Measurements from ENCODE around the gene DMD. TPM values are rescaled to one million over a fixed set of nuclear protein-coding genes. Genes with fewer than 3 reads are reported as not detected.

Gene DMD
- total RNA-seq, 6 experiments from 2014 or later: 18.7 to 43.4 (median 32.9) TPM

DNA sequence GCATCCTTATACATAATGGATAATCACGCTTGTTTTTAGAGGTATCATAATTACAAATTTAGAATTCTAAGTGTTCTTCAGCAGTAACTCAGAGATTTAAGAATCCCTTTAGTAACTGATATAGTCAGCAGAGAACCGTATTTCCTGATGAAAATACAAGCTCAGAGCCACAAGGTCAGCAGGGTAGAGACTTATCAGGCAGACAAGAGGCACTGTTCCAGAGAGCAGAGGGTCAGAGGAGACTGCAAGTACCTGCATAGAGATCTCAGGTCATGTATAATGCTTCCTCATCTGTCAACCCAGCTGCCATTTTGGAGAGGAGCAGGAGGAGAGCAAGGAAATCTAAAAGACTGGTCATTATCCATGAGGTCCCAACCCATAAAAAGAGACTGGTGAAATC is 1352.4 kb downstream of the DMD start:
- H3K4me1 ChIP-seq: peaks cover 0 to 9% (median 0%) of the 10 kb centered on the region in 4 donors
- H3K27ac ChIP-seq: no peak overlapping the region
- WGBS (ENCODE audit: insufficient coverage, low coverage, low lambda C conversion rate, missing lambda C conversion rate): 27% methylated on average over 2 of the region's 2 CpGs
- peak in 1 of 3 donors; percentile 44 for DNase-seq
- TF ChIP-seq, protein P1, sequence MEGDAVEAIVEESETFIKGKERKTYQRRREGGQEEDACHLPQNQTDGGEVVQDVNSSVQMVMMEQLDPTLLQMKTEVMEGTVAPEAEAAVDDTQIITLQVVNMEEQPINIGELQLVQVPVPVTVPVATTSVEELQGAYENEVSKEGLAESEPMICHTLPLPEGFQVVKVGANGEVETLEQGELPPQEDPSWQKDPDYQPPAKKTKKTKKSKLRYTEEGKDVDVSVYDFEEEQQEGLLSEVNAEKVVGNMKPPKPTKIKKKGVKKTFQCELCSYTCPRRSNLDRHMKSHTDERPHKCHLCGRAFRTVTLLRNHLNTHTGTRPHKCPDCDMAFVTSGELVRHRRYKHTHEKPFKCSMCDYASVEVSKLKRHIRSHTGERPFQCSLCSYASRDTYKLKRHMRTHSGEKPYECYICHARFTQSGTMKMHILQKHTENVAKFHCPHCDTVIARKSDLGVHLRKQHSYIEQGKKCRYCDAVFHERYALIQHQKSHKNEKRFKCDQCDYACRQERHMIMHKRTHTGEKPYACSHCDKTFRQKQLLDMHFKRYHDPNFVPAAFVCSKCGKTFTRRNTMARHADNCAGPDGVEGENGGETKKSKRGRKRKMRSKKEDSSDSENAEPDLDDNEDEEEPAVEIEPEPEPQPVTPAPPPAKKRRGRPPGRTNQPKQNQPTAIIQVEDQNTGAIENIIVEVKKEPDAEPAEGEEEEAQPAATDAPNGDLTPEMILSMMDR (IDR thresholded peaks at IDR 0.05): no peak
- no peak for TF ChIP-seq POLR2A (IDR thresholded peaks at IDR 0.05)
- ATAC-seq: peak; percentile 50 to 80 (median 61)
- H3K9me3 ChIP-seq: no peaks in the 10 kb centered on the region
- H3K36me3 ChIP-seq: no peaks in the 10 kb centered on the region
- H3K4me3 ChIP-seq: no peak overlapping the region
- no peaks in the 10 kb centered on the region for H3K27me3 ChIP-seq
- intact Hi-C loops (cut with DNase I): no loop called here

DNA sequence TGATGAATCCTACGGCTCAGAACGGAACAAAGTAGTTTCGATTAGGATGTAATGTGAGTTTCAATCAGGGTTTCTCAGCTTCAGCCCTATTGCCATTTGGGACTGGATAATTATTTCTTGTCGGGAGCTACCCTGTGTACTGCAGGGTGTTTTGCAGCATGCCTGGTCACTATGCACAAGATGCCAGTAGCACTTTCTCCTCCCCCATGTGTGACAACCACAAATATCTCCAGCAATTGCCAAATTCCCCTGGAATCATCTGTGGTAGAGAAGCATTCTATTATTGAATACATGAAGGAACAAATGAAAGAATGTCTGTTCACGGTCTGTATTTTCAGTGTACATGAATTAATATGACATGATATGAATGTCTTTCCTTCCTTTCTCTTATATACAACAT is 1356.6 kb downstream of the DMD start:
- peaks cover 0 to under 1% (median 0%) of the 10 kb centered on the region in 4 donors for H3K4me1 ChIP-seq
- no peak overlapping the region for H3K27ac ChIP-seq
- intact Hi-C loops (cut with DNase I): no loop called here
- ATAC-seq (no peak), DNase-seq (no peak)
- no peaks in the 10 kb centered on the region for H3K36me3 ChIP-seq
- no peaks in the 10 kb centered on the region for H3K9me3 ChIP-seq
- no peak overlapping the region for H3K4me3 ChIP-seq
- TF ChIP-seq, protein P1 (IDR thresholded peaks at IDR 0.05): no peak
- TF ChIP-seq POLR2A (IDR thresholded peaks at IDR 0.05): no peak
- 74% methylated on average over 5 of the region's 5 CpGs for WGBS (ENCODE audit: insufficient coverage, low coverage, low lambda C conversion rate, missing lambda C conversion rate)
- no peaks in the 10 kb centered on the region for H3K27me3 ChIP-seq

DNA sequence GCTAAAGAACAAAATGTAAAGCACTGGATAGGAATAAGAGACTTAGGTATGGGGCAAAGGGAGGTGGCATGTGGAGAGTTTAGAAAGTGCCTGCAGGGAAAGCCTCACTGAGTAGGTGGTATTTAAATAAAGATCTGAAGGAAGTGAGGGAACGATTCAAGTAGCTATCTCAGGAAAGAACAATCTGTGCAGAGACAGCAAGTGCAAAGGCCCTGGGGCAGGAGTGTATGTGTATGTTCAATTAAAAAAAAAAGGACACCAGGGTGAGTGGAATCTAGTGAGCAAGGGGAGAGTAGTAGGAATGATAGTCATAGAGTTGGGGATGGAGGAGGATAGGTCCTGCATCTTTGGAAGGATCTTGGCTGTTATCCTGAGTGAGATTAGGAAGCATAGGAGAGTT is 1359.6 kb downstream of the DMD start:
- Histone ChIP-seq H3K4me3 (no peak overlapping the region), H3K9me3 (no peaks in the 10 kb centered on the region), H3K27me3 (no peaks in the 10 kb centered on the region), H3K36me3 (no peaks in the 10 kb centered on the region), H3K4me1 (no peaks in the 10 kb centered on the region), H3K27ac (no peak overlapping the region)
- intact Hi-C loops (cut with DNase I): no loop called here
- DNase-seq (no peak), ATAC-seq (no peak)
- TF ChIP-seq, protein P1 (IDR thresholded peaks at IDR 0.05): no peak
- no peak for TF ChIP-seq POLR2A (IDR thresholded peaks at IDR 0.05)
- 25% methylated on average over 1 of the region's 1 CpG for WGBS (ENCODE audit: insufficient coverage, low coverage, low lambda C conversion rate, missing lambda C conversion rate)

DNA sequence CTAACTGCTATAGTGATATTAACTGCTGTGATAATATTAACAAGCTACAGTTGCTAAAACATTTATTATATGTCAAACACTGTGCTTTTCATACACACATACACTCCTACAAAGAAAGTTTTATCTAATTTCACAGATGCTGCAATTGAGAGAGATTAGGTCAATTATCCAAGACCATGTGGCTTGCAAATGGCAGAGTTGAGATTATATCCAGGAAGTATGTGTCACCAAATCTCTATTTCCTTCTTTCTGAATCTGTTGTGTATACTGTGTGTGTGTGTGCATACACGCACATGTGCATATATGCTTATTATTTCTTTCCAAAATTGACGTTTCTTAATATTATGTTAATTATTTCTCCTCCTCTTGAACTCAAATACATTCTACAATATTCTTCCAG is 1363.6 kb downstream of the DMD start:
- no peak overlapping the region for H3K4me3 ChIP-seq
- ATAC-seq: no peak
- H3K9me3 ChIP-seq: no peaks in the 10 kb centered on the region
- 20% methylated on average over 2 of the region's 2 CpGs for WGBS (ENCODE audit: insufficient coverage, low coverage, low lambda C conversion rate, missing lambda C conversion rate)
- no peak overlapping the region for H3K27ac ChIP-seq
- intact Hi-C loops (cut with DNase I): no loop called here
- no peaks in the 10 kb centered on the region for H3K27me3 ChIP-seq
- no peak for DNase-seq
- TF ChIP-seq POLR2A (IDR thresholded peaks at IDR 0.05): no peak
- TF ChIP-seq, protein P1 (IDR thresholded peaks at IDR 0.05): no peak
- H3K36me3 ChIP-seq: no peaks in the 10 kb centered on the region
- no peaks in the 10 kb centered on the region for H3K4me1 ChIP-seq

DNA sequence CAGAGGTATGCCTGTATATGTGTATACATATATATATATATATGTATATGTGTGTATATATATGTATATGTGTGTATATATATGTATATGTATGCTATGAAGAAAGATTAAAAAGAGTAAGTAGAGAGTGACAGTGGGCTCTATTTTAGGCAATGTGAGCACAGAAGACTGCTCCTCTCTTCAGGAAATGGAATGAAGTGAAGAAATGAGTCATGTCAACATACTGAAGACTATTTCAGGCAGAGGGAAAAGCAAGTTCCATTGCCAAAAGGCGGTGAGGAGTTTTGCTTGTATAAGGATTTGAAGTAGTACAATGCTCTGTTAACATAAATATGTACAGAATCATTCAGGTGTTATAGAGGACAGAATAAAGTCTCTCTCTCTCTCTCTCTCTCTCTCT is 1366.3 kb downstream of the DMD start:
- DNase-seq (no peak), ATAC-seq (no peak)
- no peaks in the 10 kb centered on the region for H3K9me3 ChIP-seq
- no peaks in the 10 kb centered on the region for H3K27me3 ChIP-seq
- no peaks in the 10 kb centered on the region for H3K4me1 ChIP-seq
- no peaks in the 10 kb centered on the region for H3K36me3 ChIP-seq
- 69% methylated on average over 1 of the region's 1 CpG for WGBS (ENCODE audit: insufficient coverage, low coverage, low lambda C conversion rate, missing lambda C conversion rate)
- TF ChIP-seq, protein P1 (IDR thresholded peaks at IDR 0.05): no peak
- no peak for TF ChIP-seq POLR2A (IDR thresholded peaks at IDR 0.05)
- intact Hi-C loops (cut with DNase I): no loop called here
- no peak overlapping the region for H3K4me3 ChIP-seq
- H3K27ac ChIP-seq: no peak overlapping the region
